ENCODE results near the gene GRM5.

- TF ChIP-seq CTCF (IDR thresholded peaks at IDR 0.05) (no peak), POLR2A (IDR thresholded peaks at IDR 0.05) (no peak)
These were observed 448.6 kb downstream of the GRM5 start for GRCh38 chr11:88617226-88617625.

Measured in thyroid gland (tissue), 4 donors.